Glutamatergic neuron (in vitro differentiated cells): ENCODE results near the gene GRB7. TPM values are rescaled to one million over a fixed set of nuclear protein-coding genes. Genes with fewer than 3 reads are reported as not detected.

ENCODE experiments used
- DNase-seq: peaks from one replicate; pipeline ENCODE4 v3.0.0; 2022
- H3K27ac Mint-ChIP-seq: one replicate; pipeline ENCODE4 v1.8.0; 2020; ENCODE audit warnings: mild to moderate bottlenecking, mixed read lengths, inconsistent platforms; ENCODE audit not compliant: unreplicated experiment
- H3K27me3 Mint-ChIP-seq: one replicate; pipeline ENCODE4 v1.8.0; 2020; ENCODE audit warnings: mild to moderate bottlenecking, moderate library complexity, mixed read lengths, inconsistent platforms; ENCODE audit not compliant: unreplicated experiment
- H3K36me3 Mint-ChIP-seq: one replicate; pipeline ENCODE4 v1.8.0; 2020; ENCODE audit warnings: mild to moderate bottlenecking, mixed read lengths, inconsistent platforms; ENCODE audit not compliant: unreplicated experiment
- H3K4me1 Mint-ChIP-seq: one replicate; pipeline ENCODE4 v1.8.0; 2020; ENCODE audit warnings: mild to moderate bottlenecking, low read depth, mixed read lengths, inconsistent platforms; ENCODE audit not compliant: unreplicated experiment
- H3K4me3 Mint-ChIP-seq: one replicate; pipeline ENCODE4 v1.8.0; 2020; ENCODE audit warnings: mild to moderate bottlenecking, mixed read lengths, inconsistent platforms; ENCODE audit not compliant: unreplicated experiment
- H3K9me3 Mint-ChIP-seq: one replicate; pipeline ENCODE4 v1.8.0; 2020; ENCODE audit warnings: mild to moderate bottlenecking, moderate library complexity, mixed read lengths, inconsistent platforms; ENCODE audit not compliant: unreplicated experiment
- long read RNA-seq: library from polyadenylated mRNA; unstranded; transcript quantifications from one replicate; pipeline ENCODE4 v2.0.0, GENCODE V29; 2020; ENCODE audit not compliant: unreplicated experiment
- total RNA-seq: library from RNA; stranded (reverse); fragmentation: NEBNext Ultra II Directional; extraction: Animal tissue kit (Norgen Biotek cat#: 25700); gene quantifications from one replicate; pipeline ENCODE4 v1.2.1, GENCODE V29; 2021; ENCODE audit not compliant: unreplicated experiment
- TF ChIP-seq, protein P1 (sequence below): fragments of 200-600 bp; sonication (generic); IDR thresholded peaks from one replicate; pipeline ENCODE4 v1.5.0; 2021; ENCODE audit not compliant: partially characterized antibody, unreplicated experiment

GRB7 gene
- not detected for total RNA-seq
- long read RNA-seq = 0 reads

DNA sequence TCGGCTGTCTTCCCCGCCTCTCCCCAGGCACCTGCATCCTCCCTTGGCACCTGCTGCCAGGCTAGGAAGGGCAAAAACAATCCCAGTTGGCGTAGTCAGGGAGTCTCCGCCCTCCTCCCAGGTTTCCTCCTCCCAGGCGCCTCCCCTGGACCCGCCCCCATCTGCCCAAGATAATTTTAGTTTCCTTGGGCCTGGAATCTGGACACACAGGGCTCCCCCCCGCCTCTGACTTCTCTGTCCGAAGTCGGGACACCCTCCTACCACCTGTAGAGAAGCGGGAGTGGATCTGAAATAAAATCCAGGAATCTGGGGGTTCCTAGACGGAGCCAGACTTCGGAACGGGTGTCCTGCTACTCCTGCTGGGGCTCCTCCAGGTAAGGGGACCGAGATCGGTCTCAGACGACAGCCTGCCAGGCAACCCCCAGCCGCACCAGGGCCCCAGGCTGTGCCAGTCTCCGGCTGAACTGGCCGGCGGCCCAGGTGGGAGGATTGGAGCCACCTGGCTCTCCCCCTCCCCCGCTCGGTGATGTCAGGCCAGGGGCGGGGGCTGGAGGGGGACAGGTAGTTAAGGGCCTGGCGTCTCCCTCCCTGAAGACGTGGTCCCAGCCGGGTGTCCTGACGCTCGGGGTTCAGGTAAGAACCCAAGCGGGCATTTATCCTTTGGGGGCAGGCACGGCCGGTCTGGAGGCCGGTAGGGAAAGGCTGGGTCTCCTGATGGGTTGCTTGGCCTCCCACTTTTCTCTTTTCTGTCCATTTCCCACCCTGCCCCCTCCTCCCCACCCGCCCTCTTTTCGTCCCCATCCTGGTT lies at the start of gene GRB7:
GRB7 (plus strand) TSS at position 179 of the 808 bp plus-strand sequence. CDS start 4,364 bp downstream, outside the sequence.
- H3K4me3 Mint-ChIP-seq = no peak within 1 kb of the TSS
- peaks cover 11% of the 10 kb centered on the region for H3K27me3 Mint-ChIP-seq
- DNase-seq = no peak
- no peaks in the 10 kb centered on the region for H3K9me3 Mint-ChIP-seq
- H3K27ac Mint-ChIP-seq = no peak within 1 kb of the TSS
- H3K4me1 Mint-ChIP-seq = no peaks in the 10 kb centered on the region
- TF ChIP-seq, protein P1, sequence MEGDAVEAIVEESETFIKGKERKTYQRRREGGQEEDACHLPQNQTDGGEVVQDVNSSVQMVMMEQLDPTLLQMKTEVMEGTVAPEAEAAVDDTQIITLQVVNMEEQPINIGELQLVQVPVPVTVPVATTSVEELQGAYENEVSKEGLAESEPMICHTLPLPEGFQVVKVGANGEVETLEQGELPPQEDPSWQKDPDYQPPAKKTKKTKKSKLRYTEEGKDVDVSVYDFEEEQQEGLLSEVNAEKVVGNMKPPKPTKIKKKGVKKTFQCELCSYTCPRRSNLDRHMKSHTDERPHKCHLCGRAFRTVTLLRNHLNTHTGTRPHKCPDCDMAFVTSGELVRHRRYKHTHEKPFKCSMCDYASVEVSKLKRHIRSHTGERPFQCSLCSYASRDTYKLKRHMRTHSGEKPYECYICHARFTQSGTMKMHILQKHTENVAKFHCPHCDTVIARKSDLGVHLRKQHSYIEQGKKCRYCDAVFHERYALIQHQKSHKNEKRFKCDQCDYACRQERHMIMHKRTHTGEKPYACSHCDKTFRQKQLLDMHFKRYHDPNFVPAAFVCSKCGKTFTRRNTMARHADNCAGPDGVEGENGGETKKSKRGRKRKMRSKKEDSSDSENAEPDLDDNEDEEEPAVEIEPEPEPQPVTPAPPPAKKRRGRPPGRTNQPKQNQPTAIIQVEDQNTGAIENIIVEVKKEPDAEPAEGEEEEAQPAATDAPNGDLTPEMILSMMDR = no peak
- no peaks in the 10 kb centered on the region for H3K36me3 Mint-ChIP-seq

DNA sequence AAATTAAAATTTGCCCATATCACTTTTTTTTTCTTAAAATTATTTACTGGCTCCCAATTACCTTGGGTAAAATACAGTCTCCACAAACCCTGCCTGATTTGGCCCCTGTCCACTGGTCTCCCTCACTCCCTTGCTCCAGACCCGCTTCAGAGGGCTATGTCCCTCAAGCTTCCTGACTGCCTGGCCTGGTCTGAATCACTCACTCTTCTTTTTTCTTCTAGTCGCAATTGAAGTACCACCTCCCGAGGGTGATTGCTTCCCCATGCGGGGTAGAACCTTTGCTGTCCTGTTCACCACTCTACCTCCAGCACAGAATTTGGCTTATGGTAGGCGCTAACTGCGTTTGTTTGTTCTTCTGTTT lies 49.3 kb upstream of the GRB7 start:
- Mint-ChIP-seq H3K27ac (peak overlapping the region; percentile 87), H3K4me1 (peaks cover 10% of the 10 kb centered on the region), H3K4me3 (peak overlapping the region; percentile 97), H3K27me3 (peaks cover 6% of the 10 kb centered on the region), H3K36me3 (peaks cover 13% of the 10 kb centered on the region), H3K9me3 (peaks cover 7% of the 10 kb centered on the region)
- TF ChIP-seq, protein P1 = no peak
- DNase-seq = no peak

DNA sequence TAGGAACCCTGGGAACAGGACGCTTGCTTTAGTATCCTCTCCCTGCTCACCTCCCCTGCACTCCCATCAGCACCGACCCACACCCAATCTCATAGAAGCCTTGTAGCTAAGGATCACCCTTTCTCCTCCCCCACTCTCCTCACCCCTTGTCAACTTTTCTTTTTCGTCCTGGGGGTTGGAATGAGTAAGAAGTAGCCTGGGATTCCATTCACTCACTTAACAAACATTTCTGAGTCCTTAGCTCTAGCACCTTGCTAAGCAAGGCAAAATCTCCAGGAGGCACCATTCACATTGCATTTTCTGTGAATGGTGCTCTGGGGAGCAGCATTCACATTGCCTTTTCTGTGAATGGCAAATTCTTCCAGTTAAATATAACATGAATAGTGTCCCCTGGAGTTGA lies 48.8 kb upstream of the GRB7 start:
- no peak overlapping the region for H3K27ac Mint-ChIP-seq
- no peak for DNase-seq
- peaks cover 6% of the 10 kb centered on the region for H3K27me3 Mint-ChIP-seq
- peaks cover 7% of the 10 kb centered on the region for H3K9me3 Mint-ChIP-seq
- H3K36me3 Mint-ChIP-seq = peaks cover 13% of the 10 kb centered on the region
- peaks cover 10% of the 10 kb centered on the region for H3K4me1 Mint-ChIP-seq
- TF ChIP-seq, protein P1 = no peak
- H3K4me3 Mint-ChIP-seq = peak overlapping the region; percentile 97

DNA sequence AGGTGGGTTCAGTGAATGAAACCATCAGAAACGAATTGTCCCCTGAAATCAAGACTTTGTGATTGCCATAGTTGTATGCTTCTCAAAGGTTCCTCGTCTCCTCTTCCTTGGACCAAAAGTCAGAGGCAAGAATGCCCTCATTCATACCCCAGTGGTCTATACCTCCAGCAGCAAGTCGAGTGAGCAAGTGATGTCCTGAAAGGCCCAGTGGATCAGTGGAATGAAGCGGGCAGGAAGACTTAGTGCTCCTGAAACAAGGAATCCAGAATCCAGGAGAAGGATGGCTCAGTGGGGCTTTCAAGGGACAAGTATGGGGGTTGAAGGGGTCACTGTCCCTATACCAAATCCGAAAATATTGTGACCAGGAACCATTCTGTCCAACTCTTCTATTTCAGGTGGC lies 43.1 kb upstream of the GRB7 start:
- Mint-ChIP-seq H3K36me3 (no peaks in the 10 kb centered on the region), H3K4me3 (no peak overlapping the region), H3K27ac (no peak overlapping the region), H3K9me3 (peaks cover 5% of the 10 kb centered on the region), H3K4me1 (peaks cover 2% of the 10 kb centered on the region), H3K27me3 (peaks cover 3% of the 10 kb centered on the region)
- TF ChIP-seq, protein P1 = no peak
- no peak for DNase-seq

DNA sequence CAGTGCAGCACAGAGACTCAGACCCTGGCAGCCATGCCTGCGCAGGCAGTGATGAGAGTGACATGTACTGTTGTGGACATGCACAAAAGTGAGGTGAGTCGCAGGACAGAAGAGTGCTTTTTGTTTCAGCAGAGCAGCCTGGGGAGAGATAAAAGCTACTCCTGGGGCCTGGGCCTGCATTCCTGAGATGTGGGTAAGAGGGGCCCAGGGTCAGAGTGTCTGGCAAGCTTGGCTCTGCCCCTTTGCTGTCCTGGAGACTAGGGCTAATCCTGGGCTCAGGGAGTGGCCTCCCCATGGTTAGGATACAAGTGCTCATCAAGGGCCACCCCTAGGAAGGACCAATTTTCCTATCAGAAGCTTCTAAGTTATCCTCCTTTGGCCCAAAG lies 42.7 kb upstream of the GRB7 start:
- Mint-ChIP-seq H3K27me3 (peaks cover 5% of the 10 kb centered on the region), H3K4me1 (peaks cover 4% of the 10 kb centered on the region), H3K9me3 (peaks cover 5% of the 10 kb centered on the region), H3K36me3 (no peaks in the 10 kb centered on the region), H3K27ac (no peak overlapping the region), H3K4me3 (no peak overlapping the region)
- no peak for DNase-seq
- TF ChIP-seq, protein P1 = no peak
